CMK (cell line): ENCODE results near the gene COL6A1.

ENCODE experiments used
- DNase-seq: peaks from one replicate; pipeline ENCODE4 v3.0.0-alpha.2; 2010; ENCODE audit warnings: low read depth

COL6A1 gene, protein sequence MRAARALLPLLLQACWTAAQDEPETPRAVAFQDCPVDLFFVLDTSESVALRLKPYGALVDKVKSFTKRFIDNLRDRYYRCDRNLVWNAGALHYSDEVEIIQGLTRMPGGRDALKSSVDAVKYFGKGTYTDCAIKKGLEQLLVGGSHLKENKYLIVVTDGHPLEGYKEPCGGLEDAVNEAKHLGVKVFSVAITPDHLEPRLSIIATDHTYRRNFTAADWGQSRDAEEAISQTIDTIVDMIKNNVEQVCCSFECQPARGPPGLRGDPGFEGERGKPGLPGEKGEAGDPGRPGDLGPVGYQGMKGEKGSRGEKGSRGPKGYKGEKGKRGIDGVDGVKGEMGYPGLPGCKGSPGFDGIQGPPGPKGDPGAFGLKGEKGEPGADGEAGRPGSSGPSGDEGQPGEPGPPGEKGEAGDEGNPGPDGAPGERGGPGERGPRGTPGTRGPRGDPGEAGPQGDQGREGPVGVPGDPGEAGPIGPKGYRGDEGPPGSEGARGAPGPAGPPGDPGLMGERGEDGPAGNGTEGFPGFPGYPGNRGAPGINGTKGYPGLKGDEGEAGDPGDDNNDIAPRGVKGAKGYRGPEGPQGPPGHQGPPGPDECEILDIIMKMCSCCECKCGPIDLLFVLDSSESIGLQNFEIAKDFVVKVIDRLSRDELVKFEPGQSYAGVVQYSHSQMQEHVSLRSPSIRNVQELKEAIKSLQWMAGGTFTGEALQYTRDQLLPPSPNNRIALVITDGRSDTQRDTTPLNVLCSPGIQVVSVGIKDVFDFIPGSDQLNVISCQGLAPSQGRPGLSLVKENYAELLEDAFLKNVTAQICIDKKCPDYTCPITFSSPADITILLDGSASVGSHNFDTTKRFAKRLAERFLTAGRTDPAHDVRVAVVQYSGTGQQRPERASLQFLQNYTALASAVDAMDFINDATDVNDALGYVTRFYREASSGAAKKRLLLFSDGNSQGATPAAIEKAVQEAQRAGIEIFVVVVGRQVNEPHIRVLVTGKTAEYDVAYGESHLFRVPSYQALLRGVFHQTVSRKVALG

DNA sequence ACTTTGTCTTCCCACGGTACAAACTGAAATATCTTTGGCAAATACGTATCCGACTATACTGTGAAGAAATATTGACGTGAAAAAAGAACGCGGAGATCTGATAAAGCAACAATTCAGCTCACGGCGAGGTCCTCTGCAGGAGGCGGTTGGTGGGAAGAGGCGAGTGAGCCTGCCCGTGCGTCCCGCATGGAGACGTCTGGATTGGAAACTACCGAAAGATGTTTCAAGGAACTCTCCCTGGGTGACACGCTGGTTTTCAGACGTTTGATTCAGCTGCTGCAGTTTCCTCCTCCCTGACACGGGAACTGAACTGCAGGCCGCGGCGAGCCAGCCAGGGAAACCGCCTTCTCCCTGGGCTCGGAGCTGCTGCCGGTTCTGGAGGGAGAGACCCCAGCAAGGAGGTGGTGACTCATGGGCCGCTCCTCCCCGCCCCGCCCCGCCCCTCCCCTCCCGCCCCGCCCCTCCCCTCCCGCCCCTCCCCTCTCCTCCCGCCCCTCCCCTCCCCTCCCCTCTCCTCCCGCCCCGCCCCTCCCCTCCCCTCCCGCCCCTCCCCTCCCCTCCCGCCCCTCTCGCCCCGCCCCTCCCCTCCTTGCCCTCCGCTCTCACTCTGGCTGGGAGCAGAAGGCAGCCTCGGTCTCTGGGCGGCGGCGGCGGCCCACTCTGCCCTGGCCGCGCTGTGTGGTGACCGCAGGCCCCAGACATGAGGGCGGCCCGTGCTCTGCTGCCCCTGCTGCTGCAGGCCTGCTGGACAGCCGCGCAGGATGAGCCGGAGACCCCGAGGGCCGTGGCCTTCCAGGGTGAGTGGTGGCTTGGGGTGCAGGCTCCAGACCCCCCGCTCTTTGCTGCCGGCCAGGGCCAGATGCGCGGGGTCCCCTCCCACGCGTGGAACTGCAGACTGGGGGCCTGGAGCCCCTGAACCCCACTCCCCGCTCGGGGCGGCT lies at the start of gene COL6A1:
Gene COL6A1, plus strand, starts transcription at position 620 of the 941 bp plus-strand sequence. Its CDS starts 81 bp downstream, at position 701.
- DNase-seq, result no peak

DNA sequence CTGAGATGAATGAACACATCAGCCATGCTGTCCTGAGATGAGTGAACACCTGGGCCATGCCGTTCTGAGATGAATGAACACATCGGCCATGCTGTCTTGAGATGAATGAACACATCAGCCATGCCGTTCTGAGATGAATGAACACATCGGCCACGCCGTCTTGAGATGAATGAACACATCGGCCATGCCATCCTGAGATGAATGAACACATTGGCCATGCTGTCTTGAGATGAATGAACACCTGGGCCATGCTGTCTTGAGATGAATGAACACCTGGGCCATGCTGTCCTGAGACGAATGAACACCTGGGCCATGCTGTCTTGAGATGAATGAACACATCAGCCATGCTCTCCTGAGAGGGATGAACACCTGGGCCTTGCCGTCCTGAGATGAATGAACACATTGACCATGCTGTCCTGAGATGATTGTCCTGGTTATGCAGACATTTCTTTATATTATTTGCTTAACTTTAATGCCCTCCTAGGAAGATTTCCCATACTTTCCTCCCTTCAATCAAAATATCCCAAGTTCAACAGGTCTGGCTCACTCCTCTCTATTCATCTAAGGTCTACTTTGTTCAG lies 48.6 kb upstream of the COL6A1 start:
- DNase-seq, result no peak

DNA sequence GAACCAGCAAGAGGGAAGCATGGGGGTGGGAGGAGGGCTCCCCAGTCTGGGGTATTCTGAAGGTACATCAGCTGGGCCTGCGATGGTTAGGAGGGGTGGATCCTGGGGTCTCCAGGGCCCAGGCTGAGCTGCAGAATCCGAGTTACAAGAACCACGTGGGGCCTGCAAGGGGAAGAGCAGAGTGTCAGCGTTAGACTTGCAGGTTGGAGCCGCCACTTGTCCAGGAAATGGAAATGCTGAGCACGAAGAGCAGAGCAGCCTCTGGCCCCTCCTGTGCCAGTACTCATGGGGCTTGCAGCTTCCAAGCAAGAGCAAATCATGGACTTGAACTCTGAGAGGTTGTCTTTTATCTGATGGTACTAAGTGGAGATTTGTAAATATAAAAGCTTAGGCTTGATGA lies 47.5 kb upstream of the COL6A1 start:
- no peak for DNase-seq

DNA sequence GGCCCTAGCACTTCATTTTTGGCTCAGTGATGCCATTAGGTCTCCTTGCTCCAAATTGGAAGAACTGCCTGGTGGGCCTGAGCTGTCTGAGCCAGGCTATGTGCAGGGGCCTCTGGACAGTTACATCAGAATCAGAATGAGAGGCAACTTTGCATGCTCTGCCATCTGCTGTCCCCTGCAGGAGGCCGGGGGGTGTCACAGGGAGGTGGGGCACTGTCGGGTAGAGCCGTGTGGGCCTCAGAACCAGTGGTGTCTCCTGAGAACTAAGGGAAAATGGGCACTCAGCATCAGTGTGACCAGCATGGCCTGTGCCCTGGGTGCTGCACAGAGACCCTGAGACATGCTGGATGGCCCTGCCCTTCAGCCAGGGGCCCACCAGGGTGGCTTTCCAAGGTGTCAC lies 47.0 kb upstream of the COL6A1 start:
- DNase-seq, result no peak

DNA sequence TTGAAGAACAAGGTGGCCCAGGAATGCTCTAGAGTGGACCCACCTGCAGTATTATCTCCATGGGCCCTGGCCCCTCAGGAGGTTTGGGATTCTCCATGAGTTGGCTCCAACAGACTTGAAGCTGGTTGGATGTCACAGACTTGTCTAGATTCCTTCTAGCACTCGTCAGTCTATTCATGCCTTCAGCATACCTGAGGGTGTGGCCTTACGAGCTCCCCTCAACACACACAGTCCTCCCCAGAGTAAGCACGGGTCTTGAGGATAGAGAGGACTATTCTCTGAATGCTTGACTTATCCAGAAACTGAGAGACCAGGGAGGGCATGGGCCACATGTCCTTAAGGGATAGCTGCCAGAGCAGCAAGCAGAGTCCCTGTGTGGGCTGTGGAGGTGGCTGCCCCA lies 45.9 kb upstream of the COL6A1 start:
- DNase-seq, result peak; percentile 21

- DNase-seq, result no peak
Observed at GRCh38 chr21:45937721-45938452, 43.7 kb upstream of the COL6A1 start.

- no peak for DNase-seq
Observed at GRCh38 chr21:45938453-45938755, 43.2 kb upstream of the COL6A1 start.

DNA sequence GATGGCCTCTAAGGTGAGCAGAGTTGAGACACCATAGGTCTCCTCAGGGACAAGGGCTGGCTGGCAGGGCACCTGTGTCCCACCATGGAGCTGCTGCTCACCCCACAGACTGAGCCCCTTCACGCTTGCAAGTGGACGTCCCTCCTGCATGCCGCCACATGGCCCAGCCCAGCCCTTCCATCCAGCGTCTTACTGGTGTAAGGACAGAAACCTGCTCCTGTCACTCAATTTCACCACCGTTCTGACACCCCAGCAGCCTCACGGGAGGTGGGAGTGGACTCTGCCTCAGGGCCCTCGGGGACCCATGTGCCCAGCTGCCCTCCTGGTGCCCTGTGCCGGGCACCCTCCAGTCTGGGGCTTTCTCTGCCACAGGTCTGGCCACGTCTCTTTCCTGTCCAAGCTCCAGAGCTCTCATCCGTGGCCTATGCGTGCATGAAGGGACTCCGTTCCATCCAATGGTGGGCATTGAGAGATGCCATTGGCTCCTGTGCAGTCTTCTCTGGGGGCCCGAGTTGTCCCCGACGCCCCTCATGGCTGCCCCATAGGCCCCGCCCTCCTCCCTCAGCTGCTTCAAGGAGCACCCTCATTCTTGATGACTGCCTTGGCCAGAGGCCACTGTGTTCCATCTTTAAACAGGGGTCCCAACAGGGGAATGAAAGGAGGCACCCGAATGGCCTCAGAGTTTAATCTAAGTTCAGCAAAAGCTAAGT lies 42.6 kb upstream of the COL6A1 start:
- no peak for DNase-seq

- DNase-seq, result no peak
Observed at GRCh38 chr21:45939521-45940045, 42.0 kb upstream of the COL6A1 start.

DNA sequence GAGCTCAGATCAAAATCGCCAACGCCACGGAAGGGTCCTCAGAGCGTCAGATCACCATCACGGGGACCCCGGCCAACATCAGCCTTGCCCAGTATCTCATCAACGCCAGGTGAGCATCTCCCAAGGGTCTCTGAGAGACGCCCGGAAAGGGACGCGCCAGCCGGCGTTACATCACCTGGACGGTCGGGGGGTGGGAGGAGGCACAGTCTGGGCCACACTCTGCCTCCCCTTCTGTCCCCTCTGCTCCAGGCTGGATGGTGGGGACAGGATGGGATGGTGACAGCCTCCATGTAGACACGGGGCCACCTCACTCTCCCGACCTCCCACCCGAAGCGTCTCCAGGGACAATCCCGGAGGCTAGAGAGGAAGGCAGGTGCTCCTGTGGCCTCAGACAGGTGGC lies 41.5 kb upstream of the COL6A1 start:
- no peak for DNase-seq

DNA sequence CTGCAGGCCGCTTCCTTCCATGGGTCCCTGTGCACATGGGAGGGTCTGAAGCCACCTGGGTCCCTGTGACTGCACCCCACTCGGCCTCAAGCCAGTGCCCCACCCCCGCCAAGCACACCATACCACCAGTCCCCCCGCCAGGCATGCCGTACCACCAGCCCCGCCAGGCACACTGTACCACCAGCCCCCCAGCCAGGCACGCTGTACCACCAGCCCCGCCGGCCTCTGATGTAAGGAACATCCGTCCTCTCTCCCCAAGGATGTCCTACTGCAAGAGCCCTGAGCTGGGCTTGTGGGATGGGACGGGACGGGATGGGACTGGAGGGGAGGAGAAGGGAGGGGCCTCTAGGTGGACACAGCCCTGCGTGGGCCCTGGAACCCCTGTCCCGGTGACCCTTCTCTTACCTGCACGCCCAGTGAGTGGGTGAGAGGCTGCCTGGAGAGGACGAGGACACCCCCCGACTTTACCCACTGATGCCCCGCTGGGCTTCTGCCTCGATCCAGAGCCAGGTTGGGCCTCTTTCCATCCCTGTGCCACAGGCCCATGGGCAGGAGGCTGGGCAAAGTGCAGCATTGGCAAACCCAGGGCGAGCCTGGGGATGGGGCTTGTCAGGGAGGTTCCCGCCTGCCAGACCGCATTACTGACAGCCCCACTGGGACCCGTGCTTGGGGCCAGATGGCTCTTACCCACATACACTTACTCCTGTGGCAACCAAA lies 40.8 kb upstream of the COL6A1 start:
- no peak for DNase-seq

- DNase-seq, result no peak
Observed at GRCh38 chr21:45941338-45941710, 40.2 kb upstream of the COL6A1 start.

DNA sequence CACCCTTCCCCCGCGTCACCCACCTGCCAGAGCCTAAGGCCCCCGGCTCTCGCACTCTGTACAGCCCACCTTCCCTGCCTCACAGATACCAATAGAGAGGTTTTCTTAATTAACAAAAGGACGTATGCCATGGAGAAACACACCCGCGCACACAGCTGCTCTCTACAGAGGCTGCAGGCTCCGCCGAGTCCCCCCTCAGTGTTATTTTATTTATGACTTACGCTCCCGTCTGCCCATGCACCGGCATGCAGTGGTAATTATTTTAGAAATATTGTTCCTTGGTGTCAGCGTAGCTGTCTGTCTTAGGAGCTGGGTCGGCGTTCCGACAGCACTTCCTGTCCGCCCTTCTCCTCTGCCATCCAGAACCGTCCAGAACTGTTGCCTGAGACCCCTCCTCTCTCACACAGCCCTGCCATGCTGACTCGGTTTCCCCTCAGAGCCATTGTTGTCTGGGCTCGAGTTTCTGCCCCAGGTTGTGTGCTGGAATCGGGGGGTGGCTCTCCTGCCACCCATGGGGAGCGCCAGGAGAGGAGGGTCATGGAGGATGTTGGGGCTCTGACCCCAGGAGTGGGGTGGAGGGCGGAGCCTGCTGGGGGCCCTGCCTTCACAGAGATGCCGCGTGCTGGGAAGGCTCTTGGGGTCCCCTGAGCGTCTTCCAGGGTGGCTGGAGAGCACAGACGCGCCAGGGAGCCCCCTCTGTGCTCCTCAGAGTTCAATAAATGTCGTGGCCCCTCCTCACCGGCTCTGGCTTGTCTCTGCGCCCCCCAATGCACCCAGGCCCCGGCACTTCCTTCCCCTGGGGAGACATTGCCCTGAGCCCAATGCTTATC lies 39.6 kb upstream of the COL6A1 start:
- DNase-seq, result no peak

GRCh38 chr21:45942755-45943629 lies 38.6 kb upstream of the COL6A1 start:
- DNase-seq, result no peak

DNA sequence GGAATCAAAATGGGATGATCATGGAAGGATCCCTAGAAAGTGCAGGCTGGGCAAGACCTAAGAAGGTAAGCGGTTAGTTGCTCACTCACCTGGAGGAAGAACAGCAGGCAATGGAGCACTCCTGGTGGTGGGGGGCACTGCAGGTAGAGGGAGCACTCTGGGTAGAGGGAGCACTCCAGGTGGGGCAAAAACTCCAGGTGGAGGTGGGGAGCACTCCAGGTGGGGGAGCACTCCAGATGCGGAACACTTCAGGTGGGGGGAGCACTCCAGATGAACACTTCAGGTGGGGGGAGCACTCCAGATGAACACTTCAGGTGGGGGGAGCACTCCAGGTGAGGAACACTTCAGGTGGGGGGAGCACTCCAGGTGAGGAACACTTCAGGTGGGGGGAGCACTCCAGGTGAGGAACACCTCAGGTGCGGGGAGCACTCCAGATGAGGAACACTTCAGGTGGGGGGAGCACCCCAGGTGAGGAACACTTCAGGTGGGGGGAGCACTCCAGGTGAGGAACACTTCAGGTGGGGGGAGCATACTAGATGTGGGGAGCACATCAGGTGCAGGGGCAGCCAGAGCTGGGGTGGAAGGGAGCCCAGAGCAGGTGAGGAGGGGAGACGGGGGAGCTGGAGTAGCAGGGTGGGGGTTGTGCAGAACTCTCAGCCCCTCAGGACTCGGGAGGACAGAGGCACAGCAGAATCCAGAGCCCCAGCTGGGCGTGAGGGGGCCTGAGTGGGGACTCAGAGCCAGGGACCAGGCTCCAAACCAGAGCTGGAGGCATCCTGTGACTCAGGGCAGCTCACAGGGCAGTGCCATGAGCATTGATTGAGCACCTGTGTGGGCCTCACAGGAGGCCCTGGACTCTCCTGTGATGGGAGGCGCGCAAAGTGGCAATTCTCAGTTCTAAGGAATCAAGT lies 37.7 kb upstream of the COL6A1 start:
- DNase-seq, result no peak

- DNase-seq, result no peak
Observed at GRCh38 chr21:45944601-45945000, 37.0 kb upstream of the COL6A1 start.
